ENCODE results near the gene ADGRV1. TPM values are rescaled to one million over a fixed set of nuclear protein-coding genes. Genes with fewer than 3 reads are reported as not detected.

The ADGRV1 gene
- total and polyA plus RNA-seq, 12 donors: 129 to 2,577 (median 695) TPM

DNA sequence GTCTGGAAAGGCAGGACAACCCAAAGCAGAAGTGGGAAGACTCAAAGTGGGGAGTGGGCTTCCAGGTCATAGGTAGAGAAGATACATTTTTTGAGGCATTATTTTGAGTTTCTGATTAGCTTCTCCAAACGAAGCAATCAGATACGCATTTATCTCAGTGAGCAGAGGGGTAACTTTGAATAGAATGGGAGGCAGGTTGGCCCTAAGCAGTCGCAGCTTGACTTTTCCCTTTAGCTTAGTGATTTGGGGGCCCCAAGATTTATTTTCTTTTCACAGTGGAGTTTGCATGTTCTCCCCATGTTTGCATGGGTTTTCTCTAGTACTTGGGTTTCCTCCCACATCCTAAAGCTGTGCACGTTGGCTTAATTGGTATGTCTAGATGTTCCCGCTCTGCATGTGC, 422.6 kb downstream of the ADGRV1 start:
- no peaks in the 10 kb centered on the region for H3K27me3 ChIP-seq
- TF ChIP-seq, protein P1, sequence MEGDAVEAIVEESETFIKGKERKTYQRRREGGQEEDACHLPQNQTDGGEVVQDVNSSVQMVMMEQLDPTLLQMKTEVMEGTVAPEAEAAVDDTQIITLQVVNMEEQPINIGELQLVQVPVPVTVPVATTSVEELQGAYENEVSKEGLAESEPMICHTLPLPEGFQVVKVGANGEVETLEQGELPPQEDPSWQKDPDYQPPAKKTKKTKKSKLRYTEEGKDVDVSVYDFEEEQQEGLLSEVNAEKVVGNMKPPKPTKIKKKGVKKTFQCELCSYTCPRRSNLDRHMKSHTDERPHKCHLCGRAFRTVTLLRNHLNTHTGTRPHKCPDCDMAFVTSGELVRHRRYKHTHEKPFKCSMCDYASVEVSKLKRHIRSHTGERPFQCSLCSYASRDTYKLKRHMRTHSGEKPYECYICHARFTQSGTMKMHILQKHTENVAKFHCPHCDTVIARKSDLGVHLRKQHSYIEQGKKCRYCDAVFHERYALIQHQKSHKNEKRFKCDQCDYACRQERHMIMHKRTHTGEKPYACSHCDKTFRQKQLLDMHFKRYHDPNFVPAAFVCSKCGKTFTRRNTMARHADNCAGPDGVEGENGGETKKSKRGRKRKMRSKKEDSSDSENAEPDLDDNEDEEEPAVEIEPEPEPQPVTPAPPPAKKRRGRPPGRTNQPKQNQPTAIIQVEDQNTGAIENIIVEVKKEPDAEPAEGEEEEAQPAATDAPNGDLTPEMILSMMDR (IDR thresholded peaks at IDR 0.05): no peak
- no peak for TF ChIP-seq POLR2A (IDR thresholded peaks at IDR 0.05)
- 82 to 96% (median 92%) methylated on average over 5 of the region's 5 CpGs for WGBS, 4 donors
- peak overlapping the region in 4 of 5 donors; percentile 19 to 94 (median 84) for H3K27ac ChIP-seq
- H3K36me3 ChIP-seq (replicated peaks in 1 of 2): no peaks in the 10 kb centered on the region
- no peak overlapping the region for H3K4me3 ChIP-seq
- intact Hi-C loops (cut with DNase I): no loop called here
- no peaks in the 10 kb centered on the region for H3K9me3 ChIP-seq (replicated peaks in 1 of 3)
- DNase-seq: no peak
- H3K4me1 ChIP-seq (replicated peaks in 1 of 2): peaks cover 27 to 46% of the 10 kb centered on the region in 2 donors

DNA sequence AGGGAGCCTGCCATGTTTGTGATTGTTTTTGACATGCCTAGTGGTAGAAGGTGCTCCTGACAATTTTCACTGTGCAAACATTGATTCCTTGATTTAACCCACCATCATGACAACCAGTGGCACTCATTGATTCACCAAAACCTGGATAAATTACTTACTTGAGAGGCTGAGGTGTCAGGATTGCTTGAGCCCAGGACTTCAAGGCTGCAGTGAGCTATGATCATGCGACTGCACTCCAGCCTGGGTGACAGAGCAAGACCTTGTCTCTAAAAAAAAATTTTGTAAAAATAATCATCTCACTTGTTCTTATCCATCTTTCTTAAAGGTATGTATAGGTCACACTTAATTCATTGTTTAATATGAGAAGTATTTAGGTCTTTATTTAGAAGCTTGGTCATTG, 423.2 kb downstream of the ADGRV1 start:
- Histone ChIP-seq H3K4me3 (no peak overlapping the region), H3K27ac (peak overlapping the region; percentile 66 to 94 (median 80)), H3K27me3 (no peaks in the 10 kb centered on the region), H3K9me3 (replicated peaks in 1 of 3) (no peaks in the 10 kb centered on the region), H3K4me1 (replicated peaks in 1 of 2) (peaks cover 27 to 40% of the 10 kb centered on the region in 2 donors), H3K36me3 (replicated peaks in 1 of 2) (no peaks in the 10 kb centered on the region)
- 0 to 56% (median 42%) methylated on average over 1 of the region's 1 CpG for WGBS, 4 donors
- DNase-seq: peak in 4 of 7 donors; percentile 30 to 62 (median 46)
- intact Hi-C loops (cut with DNase I): no loop called here
- no peak for TF ChIP-seq POLR2A (IDR thresholded peaks at IDR 0.05)
- TF ChIP-seq, protein P1 (IDR thresholded peaks at IDR 0.05): no peak

- TF ChIP-seq, protein P1 (IDR thresholded peaks at IDR 0.05): no peak
- TF ChIP-seq POLR2A (IDR thresholded peaks at IDR 0.05): peak in 1 of 2 donors; percentile 2
- H3K36me3 ChIP-seq (replicated peaks in 1 of 2): no peaks in the 10 kb centered on the region
- no peaks in the 10 kb centered on the region for H3K27me3 ChIP-seq
- H3K27ac ChIP-seq: peak overlapping the region; percentile 66 to 94 (median 80)
- intact Hi-C loops (cut with DNase I): no loop called here
- WGBS, 4 donors: 35 to 51% (median 50%) methylated on average over 4 of the region's 4 CpGs
- peak; percentile 48 to 71 (median 61) for DNase-seq
- H3K9me3 ChIP-seq (replicated peaks in 1 of 3): no peaks in the 10 kb centered on the region
- peaks cover 27 to 39% of the 10 kb centered on the region in 2 donors for H3K4me1 ChIP-seq (replicated peaks in 1 of 2)
- peak overlapping the region in 1 of 4 donors; percentile 3 for H3K4me3 ChIP-seq
Measured at GRCh38 chr5:90982576-90982975, 424.0 kb downstream of the ADGRV1 start.

DNA sequence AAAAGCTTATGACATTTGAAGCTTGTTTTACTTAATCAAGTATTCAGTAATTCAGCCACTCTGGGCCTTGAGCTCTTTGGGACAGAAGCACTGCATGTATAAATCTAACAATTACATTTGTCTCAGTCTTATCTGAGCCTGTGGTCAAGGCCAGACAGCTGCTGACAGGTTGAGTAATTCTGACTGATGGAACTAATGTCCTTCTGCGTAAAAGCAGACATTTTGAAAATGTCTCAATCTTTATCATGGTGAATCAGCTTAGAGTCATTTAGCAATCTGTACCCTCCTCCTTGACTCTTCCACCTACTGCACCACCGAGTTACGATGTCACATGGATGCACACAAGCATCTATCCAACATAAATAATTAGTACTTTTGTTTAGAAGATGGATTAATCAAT, 424.6 kb downstream of the ADGRV1 start:
- no peak overlapping the region for H3K4me3 ChIP-seq
- DNase-seq: peak; percentile 71 to 92 (median 85)
- peak overlapping the region; percentile 58 to 91 (median 80) for H3K27ac ChIP-seq
- TF ChIP-seq, protein P1 (IDR thresholded peaks at IDR 0.05): no peak
- TF ChIP-seq POLR2A (IDR thresholded peaks at IDR 0.05): no peak
- intact Hi-C loops (cut with DNase I): no loop called here
- no peaks in the 10 kb centered on the region for H3K9me3 ChIP-seq (replicated peaks in 1 of 3)
- WGBS, 4 donors: 18 to 38% (median 24%) methylated on average over 3 of the region's 3 CpGs
- H3K4me1 ChIP-seq (replicated peaks in 1 of 2): peaks cover 27 to 39% of the 10 kb centered on the region in 2 donors
- no peaks in the 10 kb centered on the region for H3K27me3 ChIP-seq
- no peaks in the 10 kb centered on the region for H3K36me3 ChIP-seq (replicated peaks in 1 of 2)
